ENCODE results near the gene HYDIN. TPM values are rescaled to one million over a fixed set of nuclear protein-coding genes. Genes with fewer than 3 reads are reported as not detected.

HYDIN gene
- total RNA-seq: 0.32 and 2.7 TPM in 2 replicates

DNA sequence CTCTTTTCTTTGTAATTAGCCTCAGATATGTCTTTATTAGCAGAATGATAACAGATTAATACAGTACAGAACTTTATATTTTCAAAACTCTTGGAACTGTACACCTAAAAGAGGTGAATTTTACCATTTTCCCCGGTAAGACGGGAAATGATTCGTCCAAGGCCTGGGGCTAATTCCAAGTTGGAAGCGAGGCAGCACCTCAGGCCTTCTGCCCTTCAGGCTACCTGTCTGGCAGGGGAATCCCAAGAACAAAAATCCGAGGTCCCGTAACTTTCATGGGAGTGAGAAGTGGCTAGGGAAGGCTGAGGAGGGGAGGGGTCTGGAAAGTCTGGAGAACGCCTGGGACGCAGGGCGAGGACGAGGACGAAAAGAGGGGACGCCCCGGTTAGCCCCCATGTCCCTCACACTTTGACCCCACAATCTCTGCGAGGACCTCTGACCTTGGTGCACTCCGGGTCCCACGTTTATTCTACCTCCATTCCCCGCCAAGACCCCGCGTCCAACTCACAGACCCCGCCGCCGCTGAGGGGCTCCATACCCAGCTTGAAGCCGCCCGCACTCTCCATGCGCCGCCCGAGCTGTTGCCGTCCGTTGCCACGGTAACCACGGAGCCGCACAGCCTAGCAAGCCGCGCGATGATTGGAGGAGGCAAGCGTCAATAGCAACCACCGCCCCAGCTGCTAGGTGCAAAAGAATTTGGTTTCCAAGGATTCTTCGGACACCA, at the start of gene HYDIN:
Gene HYDIN (minus strand): TSS at position 601 of the 724 bp plus-strand sequence. CDS start 43,827 bp downstream, outside the sequence.

DNA sequence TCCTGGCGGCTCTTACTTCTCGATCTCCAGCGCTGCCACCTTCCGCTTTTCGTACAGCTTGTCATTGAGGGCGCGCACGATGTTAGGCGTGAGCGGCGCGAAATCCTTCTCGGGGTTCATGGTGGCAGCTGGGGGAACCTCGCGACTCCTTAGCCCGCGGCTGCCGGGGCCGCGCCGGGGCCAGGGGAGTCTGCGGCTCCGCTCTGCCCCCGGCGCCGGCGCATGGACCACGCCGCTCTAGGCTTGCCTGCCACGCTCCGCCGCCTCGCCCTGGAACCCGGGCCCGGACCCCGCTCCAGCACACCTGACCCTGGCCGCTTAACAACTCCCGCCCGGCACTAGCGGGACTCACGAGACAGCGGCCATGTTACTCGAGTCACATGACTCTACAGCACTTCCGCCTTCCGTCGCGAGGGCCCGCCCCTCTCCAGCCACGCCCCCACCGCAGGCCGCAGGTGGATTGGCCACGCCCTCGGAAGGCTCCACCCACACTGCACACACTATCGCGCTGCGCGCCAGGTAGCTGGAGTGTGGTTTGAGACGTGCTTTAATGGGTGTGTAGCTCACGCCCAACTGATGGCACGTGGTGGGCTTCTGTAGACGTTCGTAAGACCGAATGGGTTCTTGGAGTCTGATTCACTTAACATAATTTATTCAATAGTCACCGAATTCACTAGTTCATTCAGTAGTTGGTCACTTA, 429.6 kb downstream of the HYDIN start, which contains the start of gene VAC14:
Gene VAC14 (minus strand): TSS at position 378 of the 700 bp plus-strand sequence. CDS start 258 bp downstream, at position 120.

Small RNAs within 50 kb of the gene (small RNA-seq; reads per million reads assigned to genes)
- not detected for gene RNU6ATAC25P

Other genes starting within 250 kb of the HYDIN start
- gene CMTR2, start 58.7 kb upstream of the HYDIN start, total RNA-seq: 35.3 and 40.1 TPM in 2 replicates
- gene CALB2, start 128.0 kb upstream of the HYDIN start, total RNA-seq: 0.24 and 0.32 TPM in 2 replicates
- not detected in 2 replicates for gene TLE7, start 211.3 kb upstream of the HYDIN start, total RNA-seq
- 9.7 and 12.3 TPM in 2 replicates for gene ZNF23, start 231.5 kb upstream of the HYDIN start, total RNA-seq